HG02852 (cell line): Measurements from ENCODE around the gene ACAA2.

Source experiments
- ATAC-seq: cut with Tn5 transposase; IDR thresholded peaks from one replicate; pipeline ENCODE4 v1.9.1; 2021; ENCODE audit warnings: mild to moderate bottlenecking, moderate library complexity; ENCODE audit not compliant: unreplicated experiment

ACAA2 gene

GRCh38 chr18:49768051-49768391 lies 45.3 kb downstream of the ACAA2 start:
- no peak for ATAC-seq

- no peak for ATAC-seq
These were observed 46.0 kb downstream of the ACAA2 start for GRCh38 chr18:49767111-49768050.

GRCh38 chr18:49766646-49767045 lies 46.7 kb downstream of the ACAA2 start:
- no peak for ATAC-seq

- no peak for ATAC-seq
These were observed 49.3 kb downstream of the ACAA2 start for GRCh38 chr18:49764032-49764431.

- no peak for ATAC-seq
These were observed 49.7 kb downstream of the ACAA2 start for GRCh38 chr18:49763590-49763989.

- no peak for ATAC-seq
These were observed 50.9 kb downstream of the ACAA2 start for GRCh38 chr18:49762191-49763077.

- ATAC-seq: no peak
These were observed 51.6 kb downstream of the ACAA2 start for GRCh38 chr18:49761771-49762170.

GRCh38 chr18:49758263-49758610 lies 55.1 kb downstream of the ACAA2 start:
- no peak for ATAC-seq

- no peak for ATAC-seq
These were observed 55.6 kb downstream of the ACAA2 start for GRCh38 chr18:49757513-49758262.

GRCh38 chr18:49756671-49757362 lies 56.5 kb downstream of the ACAA2 start:
- ATAC-seq: no peak

GRCh38 chr18:49756135-49756534 lies 57.2 kb downstream of the ACAA2 start:
- no peak for ATAC-seq

- no peak for ATAC-seq
These were observed 57.8 kb downstream of the ACAA2 start for GRCh38 chr18:49755489-49755888.

GRCh38 chr18:49754866-49755265 lies 58.5 kb downstream of the ACAA2 start:
- no peak for ATAC-seq

- no peak for ATAC-seq
These were observed 59.7 kb downstream of the ACAA2 start for GRCh38 chr18:49753643-49754042.

GRCh38 chr18:49752095-49752457 lies 61.3 kb downstream of the ACAA2 start:
- ATAC-seq: no peak

GRCh38 chr18:49751427-49752094 lies 61.8 kb downstream of the ACAA2 start:
- ATAC-seq: no peak

- no peak for ATAC-seq
These were observed 63.8 kb downstream of the ACAA2 start for GRCh38 chr18:49749563-49749962.

GRCh38 chr18:49747876-49748275 lies 65.5 kb downstream of the ACAA2 start:
- ATAC-seq: no peak

GRCh38 chr18:49745045-49746014 lies 68.0 kb downstream of the ACAA2 start:
- no peak for ATAC-seq
